ENCODE results near the gene CTNNA1. TPM values are rescaled to one million over a fixed set of nuclear protein-coding genes. Genes with fewer than 3 reads are reported as not detected.

The CTNNA1 gene
- total RNA-seq, 1 donor from 2014 or later = 359 TPM

GRCh38 chr5:138709202-138709601, 44.0 kb upstream of the CTNNA1 start:
- no peaks in the 10 kb centered on the region for H3K36me3 ChIP-seq (ENCODE audit: insufficient read depth, low read length)
- H3K4me3 ChIP-seq (ENCODE audit: insufficient read depth, low read depth, low read length) = no peak overlapping the region
- DNase-seq (ENCODE audit: low read depth) (no peak), FAIRE-seq (no peak)
- H3K27me3 ChIP-seq (ENCODE audit: insufficient read depth, low read length) = no peaks in the 10 kb centered on the region
- no peak for TF ChIP-seq EZH2 (IDR thresholded peaks at IDR 0.05; ENCODE audit: insufficient read depth, low read length)
- TF ChIP-seq, protein P1, sequence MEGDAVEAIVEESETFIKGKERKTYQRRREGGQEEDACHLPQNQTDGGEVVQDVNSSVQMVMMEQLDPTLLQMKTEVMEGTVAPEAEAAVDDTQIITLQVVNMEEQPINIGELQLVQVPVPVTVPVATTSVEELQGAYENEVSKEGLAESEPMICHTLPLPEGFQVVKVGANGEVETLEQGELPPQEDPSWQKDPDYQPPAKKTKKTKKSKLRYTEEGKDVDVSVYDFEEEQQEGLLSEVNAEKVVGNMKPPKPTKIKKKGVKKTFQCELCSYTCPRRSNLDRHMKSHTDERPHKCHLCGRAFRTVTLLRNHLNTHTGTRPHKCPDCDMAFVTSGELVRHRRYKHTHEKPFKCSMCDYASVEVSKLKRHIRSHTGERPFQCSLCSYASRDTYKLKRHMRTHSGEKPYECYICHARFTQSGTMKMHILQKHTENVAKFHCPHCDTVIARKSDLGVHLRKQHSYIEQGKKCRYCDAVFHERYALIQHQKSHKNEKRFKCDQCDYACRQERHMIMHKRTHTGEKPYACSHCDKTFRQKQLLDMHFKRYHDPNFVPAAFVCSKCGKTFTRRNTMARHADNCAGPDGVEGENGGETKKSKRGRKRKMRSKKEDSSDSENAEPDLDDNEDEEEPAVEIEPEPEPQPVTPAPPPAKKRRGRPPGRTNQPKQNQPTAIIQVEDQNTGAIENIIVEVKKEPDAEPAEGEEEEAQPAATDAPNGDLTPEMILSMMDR (IDR thresholded peaks at IDR 0.05; ENCODE audit: insufficient read depth, low read depth, low read length) = no peak
- H3K79me2 ChIP-seq (ENCODE audit: insufficient read depth, low read length) = no peaks in the 10 kb centered on the region
- no peak overlapping the region for H3K27ac Mint-ChIP-seq (ENCODE audit: unreplicated experiment)
- H3K27me3 Mint-ChIP-seq (ENCODE audit: low read depth, unreplicated experiment) = peaks cover 11% of the 10 kb centered on the region
- H2AFZ ChIP-seq (ENCODE audit: low read depth, low read length) = no peak overlapping the region
- peaks cover 11% of the 10 kb centered on the region for H3K4me1 Mint-ChIP-seq (ENCODE audit: low read depth, unreplicated experiment)
- H3K36me3 Mint-ChIP-seq (ENCODE audit: low read depth, unreplicated experiment) = no peaks in the 10 kb centered on the region
- H3K4me2 ChIP-seq (ENCODE audit: low read length) = no peak overlapping the region
- no peak overlapping the region for H3K9ac ChIP-seq (ENCODE audit: low read length)
- peaks cover 9% of the 10 kb centered on the region for H3K4me1 ChIP-seq (ENCODE audit: insufficient read depth, low read length)
- no peaks in the 10 kb centered on the region for H4K20me1 ChIP-seq (ENCODE audit: insufficient read depth, low read length)
- no peak overlapping the region for H3K4me3 Mint-ChIP-seq (ENCODE audit: unreplicated experiment)
- H3K27ac ChIP-seq (ENCODE audit: low read depth, low read length) = no peak overlapping the region
- no peaks in the 10 kb centered on the region for H3K9me3 ChIP-seq (ENCODE audit: insufficient read depth, low read depth, low read length)
- peaks cover 2% of the 10 kb centered on the region for H3K9me3 Mint-ChIP-seq (ENCODE audit: unreplicated experiment)

DNA sequence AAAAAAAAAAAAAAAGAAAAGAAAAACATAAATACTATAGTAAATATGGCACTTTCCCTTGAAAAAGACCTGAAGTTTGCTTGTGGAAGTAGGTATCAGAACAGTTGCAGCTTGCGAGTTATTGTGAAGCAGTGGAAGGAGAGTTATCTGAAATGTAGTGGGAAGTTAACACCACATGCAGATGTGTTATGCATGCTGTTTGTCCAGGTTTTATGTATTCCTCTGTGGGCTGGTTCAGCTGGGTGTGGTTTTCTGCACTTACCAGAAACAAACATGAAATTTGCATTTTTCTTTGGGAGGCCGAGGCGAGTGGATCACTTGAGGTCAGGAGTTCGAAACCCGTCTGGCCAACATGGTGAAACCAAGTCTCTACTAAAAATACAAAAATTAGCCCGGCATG, 42.1 kb upstream of the CTNNA1 start:
- H3K36me3 ChIP-seq (ENCODE audit: insufficient read depth, low read length) = no peaks in the 10 kb centered on the region
- no peaks in the 10 kb centered on the region for H3K36me3 Mint-ChIP-seq (ENCODE audit: low read depth, unreplicated experiment)
- no peak overlapping the region for H3K27ac Mint-ChIP-seq (ENCODE audit: unreplicated experiment)

DNA sequence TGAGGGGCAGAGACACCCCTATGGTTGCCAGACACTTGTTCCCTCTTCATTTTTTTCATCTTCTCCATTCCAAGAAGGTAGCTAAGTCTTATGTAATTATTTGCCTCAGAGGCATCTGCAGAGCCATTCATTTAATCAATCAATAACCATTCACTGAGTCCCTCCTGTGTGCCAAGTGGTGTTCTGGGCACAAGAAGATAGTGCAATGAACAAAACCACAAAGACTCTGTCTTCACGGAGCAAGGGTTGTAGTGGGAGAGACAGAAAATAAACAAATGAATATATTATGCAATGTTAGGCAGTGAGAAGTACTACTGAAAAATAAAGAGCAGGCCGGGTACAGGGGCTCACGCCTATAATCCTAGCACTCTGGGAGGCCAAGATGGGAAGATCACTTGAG, 41.4 kb upstream of the CTNNA1 start:
- Histone ChIP-seq H3K4me3 (ENCODE audit: insufficient read depth, low read depth, low read length) (no peak overlapping the region), H4K20me1 (ENCODE audit: insufficient read depth, low read length) (no peaks in the 10 kb centered on the region), H3K4me1 (ENCODE audit: insufficient read depth, low read length) (peaks cover 11% of the 10 kb centered on the region), H3K36me3 (ENCODE audit: insufficient read depth, low read length) (no peaks in the 10 kb centered on the region), H3K79me2 (ENCODE audit: insufficient read depth, low read length) (no peaks in the 10 kb centered on the region), H3K9ac (ENCODE audit: low read length) (no peak overlapping the region), H2AFZ (ENCODE audit: low read depth, low read length) (no peak overlapping the region), H3K27ac (ENCODE audit: low read depth, low read length) (no peak overlapping the region), H3K9me3 (ENCODE audit: insufficient read depth, low read depth, low read length) (no peaks in the 10 kb centered on the region), H3K4me2 (ENCODE audit: low read length) (no peak overlapping the region), H3K27me3 (ENCODE audit: insufficient read depth, low read length) (no peaks in the 10 kb centered on the region)
- H3K36me3 Mint-ChIP-seq (ENCODE audit: low read depth, unreplicated experiment) = no peaks in the 10 kb centered on the region
- TF ChIP-seq, protein P1 (IDR thresholded peaks at IDR 0.05; ENCODE audit: insufficient read depth, low read depth, low read length) = no peak
- TF ChIP-seq EZH2 (IDR thresholded peaks at IDR 0.05; ENCODE audit: insufficient read depth, low read length) = no peak
- no peak overlapping the region for H3K4me3 Mint-ChIP-seq (ENCODE audit: unreplicated experiment)
- H3K27me3 Mint-ChIP-seq (ENCODE audit: low read depth, unreplicated experiment) = peaks cover 15% of the 10 kb centered on the region
- peaks cover 2% of the 10 kb centered on the region for H3K9me3 Mint-ChIP-seq (ENCODE audit: unreplicated experiment)
- H3K27ac Mint-ChIP-seq (ENCODE audit: unreplicated experiment) = no peak overlapping the region
- FAIRE-seq = no peak
- peaks cover 14% of the 10 kb centered on the region for H3K4me1 Mint-ChIP-seq (ENCODE audit: low read depth, unreplicated experiment)
- DNase-seq (ENCODE audit: low read depth) = no peak

More for the DNA sequence above, 42.1 kb upstream of the CTNNA1 start:
- Histone ChIP-seq H3K4me3 (ENCODE audit: insufficient read depth, low read depth, low read length) (no peak overlapping the region), H3K9me3 (ENCODE audit: insufficient read depth, low read depth, low read length) (no peaks in the 10 kb centered on the region), H3K4me2 (ENCODE audit: low read length) (no peak overlapping the region), H3K27ac (ENCODE audit: low read depth, low read length) (no peak overlapping the region), H4K20me1 (ENCODE audit: insufficient read depth, low read length) (no peaks in the 10 kb centered on the region), H3K27me3 (ENCODE audit: insufficient read depth, low read length) (no peaks in the 10 kb centered on the region), H3K79me2 (ENCODE audit: insufficient read depth, low read length) (no peaks in the 10 kb centered on the region), H3K4me1 (ENCODE audit: insufficient read depth, low read length) (peaks cover 9% of the 10 kb centered on the region), H2AFZ (ENCODE audit: low read depth, low read length) (no peak overlapping the region), H3K9ac (ENCODE audit: low read length) (no peak overlapping the region)
- Mint-ChIP-seq H3K4me1 (ENCODE audit: low read depth, unreplicated experiment) (peaks cover 14% of the 10 kb centered on the region), H3K4me3 (ENCODE audit: unreplicated experiment) (no peak overlapping the region), H3K27me3 (ENCODE audit: low read depth, unreplicated experiment) (peaks cover 15% of the 10 kb centered on the region), H3K9me3 (ENCODE audit: unreplicated experiment) (peaks cover 2% of the 10 kb centered on the region)
- FAIRE-seq = no peak
- DNase-seq (ENCODE audit: low read depth) = no peak
- TF ChIP-seq, protein P1 (IDR thresholded peaks at IDR 0.05; ENCODE audit: insufficient read depth, low read depth, low read length) = no peak
- TF ChIP-seq EZH2 (IDR thresholded peaks at IDR 0.05; ENCODE audit: insufficient read depth, low read length) = no peak

Measured in astrocyte (in vitro differentiated cells and primary cell).